GM04504 (cell line): ENCODE measurements around the gene TLDC2.
"Not testable (repeated sequence)": the region's sequence is repeated elsewhere in the genome, so short reads cannot be mapped to it uniquely, and the experiment has no call there.

ENCODE experiments used
- DNase-seq: peaks from one replicate; pipeline ENCODE4 v3.0.0-alpha.2; 2012; ENCODE audit warnings: low read depth

The TLDC2 gene

DNA sequence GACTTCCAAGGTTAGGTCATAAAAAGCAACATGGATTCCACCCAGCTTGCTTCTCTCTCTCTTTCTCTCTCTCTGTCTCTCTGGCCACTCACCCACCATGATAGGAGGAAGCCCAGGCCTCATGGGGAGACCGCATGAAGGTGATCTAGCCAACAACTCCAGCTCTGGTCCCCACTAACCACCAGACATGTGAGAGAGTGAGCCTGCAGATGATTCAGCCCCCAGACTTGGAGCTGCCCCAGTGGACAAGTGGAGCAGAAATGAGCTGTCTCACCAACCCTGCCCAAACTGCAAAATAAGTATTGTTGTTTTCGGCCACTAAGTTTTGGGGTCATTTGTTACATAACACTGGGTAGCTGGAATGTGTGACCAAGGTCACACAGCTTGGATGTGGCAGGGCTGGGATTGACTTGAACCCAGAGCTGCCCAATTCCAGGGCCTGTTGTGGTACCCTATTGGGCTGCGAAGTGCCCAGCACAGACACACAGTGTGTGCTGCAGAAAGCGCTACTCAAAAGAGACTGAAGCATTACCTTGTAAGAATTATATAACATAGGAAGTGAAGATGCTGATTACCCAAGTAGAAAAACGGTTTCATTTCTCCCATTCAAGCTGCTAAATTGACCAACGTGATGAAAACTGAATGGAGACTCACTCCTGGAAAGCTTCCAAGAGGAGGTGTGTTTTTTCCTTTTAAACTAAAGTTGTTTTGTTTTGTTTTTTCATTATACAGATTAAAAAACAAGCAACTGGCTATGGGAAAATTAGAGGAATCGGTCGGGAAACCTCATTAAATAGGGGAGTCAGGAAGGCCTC, 9.1 kb upstream of the TLDC2 start:
- DNase-seq = no peak

DNA sequence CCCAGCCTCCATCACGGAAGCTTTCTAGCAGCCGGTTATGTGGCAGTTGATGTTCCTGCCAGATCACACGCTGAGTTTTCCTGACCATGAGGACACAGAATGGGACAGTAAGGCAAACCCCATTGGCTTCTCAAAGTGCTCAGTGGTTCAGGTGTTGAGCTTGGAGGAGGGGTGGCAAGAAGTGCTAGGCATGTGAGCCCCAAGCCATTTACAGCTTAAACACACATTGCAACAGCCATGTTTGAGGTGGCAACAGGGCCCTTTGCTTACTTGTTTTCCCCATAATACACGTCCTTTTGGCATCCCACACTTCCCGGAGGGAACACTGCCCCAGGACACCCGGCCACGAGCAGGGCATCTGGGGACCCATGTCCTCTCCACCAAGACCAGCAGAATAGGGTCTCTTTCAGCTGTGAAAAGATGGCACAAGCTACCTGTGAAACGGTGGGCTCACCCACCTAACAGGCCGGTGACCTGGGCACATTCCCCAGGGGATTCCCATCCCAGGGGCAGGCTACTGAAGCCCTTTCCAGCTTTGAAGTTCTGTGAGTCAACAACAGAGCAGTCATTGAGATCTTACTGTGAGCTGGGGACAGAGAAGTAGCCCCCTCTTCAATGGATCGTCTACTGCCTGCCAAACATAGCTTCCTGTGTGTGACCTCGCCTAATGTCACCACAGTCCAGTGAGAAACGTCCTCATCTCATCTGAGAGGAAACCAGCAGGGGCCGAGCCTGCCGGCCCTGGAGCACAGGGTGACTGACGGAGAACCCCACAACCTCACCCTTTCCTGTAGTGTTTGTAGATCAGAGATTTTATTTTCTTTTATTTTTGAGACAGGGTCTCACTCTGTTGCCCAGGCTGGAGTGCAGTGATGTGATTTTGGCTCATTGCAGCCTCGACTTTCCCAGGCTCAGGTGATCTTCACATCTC, 4.0 kb upstream of the TLDC2 start:
- DNase-seq = no peak

DNA sequence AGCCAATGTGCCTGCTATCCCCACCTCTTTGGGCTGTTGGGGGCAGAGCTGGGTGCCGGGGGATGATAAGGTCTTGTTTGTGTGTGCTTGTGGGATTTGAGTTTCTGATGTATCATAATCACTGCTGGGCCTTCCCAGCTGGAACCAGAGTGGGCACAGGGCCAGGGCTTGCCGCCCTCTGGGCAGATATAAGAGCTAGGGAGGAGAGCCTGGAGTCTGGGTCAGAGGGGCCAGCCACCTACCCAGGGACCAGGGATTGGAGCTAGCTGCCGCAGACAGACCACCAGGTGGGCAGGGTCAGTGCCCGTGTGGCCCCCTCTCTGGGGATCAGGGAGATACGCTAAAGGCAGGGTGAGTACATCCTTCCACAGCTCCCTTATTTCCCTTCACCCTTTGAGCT, 3.1 kb upstream of the TLDC2 start:
- no peak for DNase-seq

DNA sequence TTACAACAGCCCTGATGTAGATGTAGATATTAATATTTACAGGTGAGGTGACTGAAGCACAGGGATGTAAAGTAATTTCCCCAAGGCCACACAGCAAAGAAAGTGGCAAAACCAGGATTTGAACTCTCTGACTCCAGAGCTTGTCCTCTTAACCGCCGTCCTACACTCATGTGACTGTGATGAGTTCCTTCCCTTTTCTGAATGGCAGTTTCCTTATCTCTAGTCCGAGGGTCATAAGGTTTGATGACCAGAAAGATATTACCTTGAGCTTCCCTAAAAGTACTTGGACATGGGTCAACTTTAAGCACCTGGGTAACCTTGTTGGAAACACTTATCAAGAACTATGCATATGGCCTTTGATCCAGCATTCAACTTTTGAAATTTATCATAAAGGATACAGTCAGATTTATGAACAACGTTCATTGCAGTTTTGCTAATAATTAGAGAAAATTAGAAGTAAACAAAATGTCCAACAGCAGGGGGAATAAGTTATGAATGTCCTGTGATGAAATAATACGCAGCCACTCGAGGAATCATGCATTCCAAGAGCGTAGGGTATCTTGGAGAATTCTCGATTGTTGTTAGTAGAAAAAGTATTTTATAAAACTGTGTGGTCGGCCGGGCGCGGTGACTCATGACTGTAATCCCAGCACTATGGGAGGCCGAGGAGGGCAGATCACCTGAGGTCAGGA, 2.3 kb upstream of the TLDC2 start:
- no peak for DNase-seq

DNA sequence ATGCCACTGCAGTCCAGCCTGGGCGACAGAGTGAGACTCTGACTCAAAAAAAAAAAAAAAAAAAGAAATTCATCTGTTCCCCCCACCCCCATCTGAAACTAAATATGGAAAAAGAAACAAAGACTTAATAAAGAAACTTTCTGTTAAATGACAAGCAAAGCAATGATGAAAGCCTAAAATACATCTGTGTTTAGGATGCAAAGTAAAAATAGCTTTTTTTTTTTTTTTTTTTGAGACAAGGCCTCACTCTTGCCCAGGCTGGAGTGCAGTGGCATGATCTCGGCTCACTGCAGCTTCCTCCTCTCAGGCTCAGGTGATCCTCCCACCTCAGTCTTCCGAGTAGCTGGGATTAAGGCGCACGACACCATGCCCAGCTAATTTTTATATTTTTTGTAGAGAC, 845 bp upstream of the TLDC2 start:
- DNase-seq = not testable (repeated sequence)

DNA sequence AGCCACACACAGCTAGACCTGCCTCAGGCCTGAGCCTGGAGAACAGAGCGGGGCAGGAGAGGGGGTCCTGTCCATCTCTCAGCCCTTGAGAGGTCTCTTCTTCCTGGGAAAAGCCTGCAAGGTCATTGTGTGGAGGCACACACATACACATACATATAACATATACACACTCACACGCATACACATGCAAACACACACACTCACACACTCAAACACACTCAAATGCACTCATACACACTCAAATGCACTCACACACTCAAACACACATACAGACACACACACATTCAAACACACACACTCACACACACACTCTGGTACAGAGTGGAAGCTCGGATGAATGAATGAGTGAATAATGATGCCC, 515 bp downstream of the TLDC2 start:
- no peak for DNase-seq

DNA sequence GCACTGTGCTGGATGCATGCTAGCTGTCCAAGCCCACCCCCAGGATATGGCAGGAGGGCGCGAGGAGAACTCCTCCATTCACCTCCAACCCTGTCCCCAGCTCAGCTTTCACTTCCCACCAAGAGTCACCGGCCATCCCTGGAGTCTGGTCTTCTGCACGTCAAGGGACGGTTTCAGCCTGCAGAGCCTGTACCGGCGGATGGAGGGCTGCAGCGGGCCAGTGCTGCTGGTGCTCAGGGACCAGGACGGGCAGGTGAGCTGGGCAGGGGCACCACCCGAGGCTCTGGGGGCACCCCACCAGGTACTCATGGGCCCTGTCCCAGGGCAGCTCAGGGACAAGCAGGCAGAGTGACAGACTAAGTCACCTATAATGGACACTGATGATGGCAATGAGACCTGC, 3.0 kb downstream of the TLDC2 start:
- DNase-seq = no peak

DNA sequence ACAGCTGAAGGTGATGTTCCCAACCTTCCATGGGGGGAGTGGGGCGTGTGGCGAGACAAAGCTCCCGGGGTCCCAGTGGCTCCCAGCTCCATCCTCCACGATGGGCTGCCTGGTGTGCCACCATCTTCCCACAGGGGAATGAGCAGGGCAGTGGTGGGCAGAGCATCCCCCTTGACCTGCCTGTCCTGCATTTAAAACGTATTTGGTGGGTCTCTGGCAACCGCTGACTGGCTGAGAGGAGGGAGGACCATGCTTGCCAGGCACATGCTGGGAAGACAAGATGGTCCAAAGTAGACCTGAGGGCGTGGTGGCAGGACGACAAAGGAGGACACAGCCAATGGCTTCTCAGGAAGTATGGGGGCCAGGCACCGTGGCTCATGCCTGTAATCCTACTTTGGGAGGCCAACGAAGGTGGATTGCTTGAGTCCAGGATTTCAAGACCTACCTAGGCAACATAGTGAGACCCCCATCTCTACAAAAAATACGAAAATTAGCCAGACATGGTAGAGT, 4.9 kb downstream of the TLDC2 start:
- no peak for DNase-seq

DNA sequence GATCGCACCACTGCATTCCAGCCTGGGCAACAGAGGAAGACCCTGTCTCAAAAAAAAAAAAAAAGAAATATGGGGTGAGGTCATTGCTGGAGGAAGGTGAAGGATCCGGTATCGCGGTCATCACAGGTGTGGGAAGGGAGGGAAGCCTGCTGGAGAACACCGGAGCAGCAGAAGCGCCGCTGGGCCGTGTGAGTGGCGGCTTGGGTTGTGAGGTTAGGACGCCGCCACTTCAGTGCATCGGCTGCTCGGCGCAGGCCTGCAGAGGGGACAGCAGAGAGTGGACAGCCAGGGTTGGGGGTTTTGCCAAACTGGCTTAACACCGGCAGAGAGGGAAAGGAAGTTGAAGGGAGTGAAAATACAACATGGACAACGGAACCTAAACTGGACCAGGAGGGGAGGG, 5.4 kb downstream of the TLDC2 start:
- DNase-seq = no peak

DNA sequence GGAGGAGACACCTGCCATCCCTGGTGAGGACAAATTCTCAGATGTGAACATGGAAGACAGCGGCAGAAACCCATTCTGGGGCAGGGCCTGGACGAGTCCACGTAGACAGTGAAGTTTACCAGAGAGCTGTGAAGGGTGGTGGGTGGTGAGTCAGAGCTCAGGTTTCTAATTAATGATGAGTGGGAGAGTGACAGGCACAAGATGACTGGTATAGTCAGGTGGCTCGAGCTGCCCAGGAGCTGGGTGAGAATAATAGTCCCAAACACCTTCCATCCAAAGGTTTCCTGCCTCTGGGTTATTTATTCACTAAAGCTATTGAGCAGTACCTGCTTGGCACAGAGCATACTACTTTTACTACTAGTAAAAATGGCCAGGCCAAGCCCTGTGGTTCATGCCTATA, 6.0 kb downstream of the TLDC2 start:
- DNase-seq = no peak

DNA sequence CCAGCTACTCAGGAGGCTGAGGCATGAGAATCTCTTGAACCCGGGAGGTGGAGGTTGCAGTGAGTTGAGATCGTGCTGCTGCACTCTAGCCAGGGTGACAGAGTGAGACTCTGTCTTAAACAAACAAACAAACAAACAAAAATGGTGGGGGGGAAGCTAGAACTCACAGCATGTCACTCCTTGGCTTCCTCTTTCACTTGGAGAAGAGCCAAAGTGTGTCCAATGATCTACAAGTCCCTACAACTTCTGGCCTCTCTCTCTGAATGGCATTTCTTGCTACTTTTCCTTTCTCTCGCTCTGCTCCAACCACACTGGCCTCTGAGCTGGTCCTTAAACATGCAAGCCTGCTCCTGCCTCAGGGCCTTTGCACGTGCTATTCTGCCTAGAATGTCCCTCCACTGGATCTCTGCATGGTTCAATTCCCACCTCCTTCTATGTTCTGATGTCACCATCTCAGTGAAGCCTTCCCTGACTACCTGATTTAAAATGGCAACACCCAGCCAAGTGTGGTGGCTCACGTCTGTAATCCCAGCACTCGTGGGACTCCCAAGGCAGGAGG, 8.1 kb downstream of the TLDC2 start:
- no peak for DNase-seq

DNA sequence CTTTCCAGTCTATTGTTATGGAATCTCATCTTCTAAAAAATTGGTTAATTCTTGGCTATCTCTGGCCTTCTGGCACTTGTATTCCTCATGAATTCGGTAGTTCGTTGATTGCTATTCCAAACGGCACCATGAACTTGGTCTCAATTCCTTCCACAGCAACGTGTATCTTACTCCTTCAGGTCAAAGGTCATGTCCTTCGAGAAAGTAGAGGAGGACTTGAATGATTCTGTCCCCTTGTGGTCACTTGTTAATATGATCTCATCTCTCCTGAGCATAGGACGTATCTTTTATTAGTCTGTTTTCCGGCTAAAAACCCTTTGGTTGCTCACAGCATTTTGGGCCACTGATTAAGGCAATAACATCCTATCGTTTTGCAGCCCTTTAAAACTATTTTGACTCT, 9.4 kb downstream of the TLDC2 start:
- no peak for DNase-seq

DNA sequence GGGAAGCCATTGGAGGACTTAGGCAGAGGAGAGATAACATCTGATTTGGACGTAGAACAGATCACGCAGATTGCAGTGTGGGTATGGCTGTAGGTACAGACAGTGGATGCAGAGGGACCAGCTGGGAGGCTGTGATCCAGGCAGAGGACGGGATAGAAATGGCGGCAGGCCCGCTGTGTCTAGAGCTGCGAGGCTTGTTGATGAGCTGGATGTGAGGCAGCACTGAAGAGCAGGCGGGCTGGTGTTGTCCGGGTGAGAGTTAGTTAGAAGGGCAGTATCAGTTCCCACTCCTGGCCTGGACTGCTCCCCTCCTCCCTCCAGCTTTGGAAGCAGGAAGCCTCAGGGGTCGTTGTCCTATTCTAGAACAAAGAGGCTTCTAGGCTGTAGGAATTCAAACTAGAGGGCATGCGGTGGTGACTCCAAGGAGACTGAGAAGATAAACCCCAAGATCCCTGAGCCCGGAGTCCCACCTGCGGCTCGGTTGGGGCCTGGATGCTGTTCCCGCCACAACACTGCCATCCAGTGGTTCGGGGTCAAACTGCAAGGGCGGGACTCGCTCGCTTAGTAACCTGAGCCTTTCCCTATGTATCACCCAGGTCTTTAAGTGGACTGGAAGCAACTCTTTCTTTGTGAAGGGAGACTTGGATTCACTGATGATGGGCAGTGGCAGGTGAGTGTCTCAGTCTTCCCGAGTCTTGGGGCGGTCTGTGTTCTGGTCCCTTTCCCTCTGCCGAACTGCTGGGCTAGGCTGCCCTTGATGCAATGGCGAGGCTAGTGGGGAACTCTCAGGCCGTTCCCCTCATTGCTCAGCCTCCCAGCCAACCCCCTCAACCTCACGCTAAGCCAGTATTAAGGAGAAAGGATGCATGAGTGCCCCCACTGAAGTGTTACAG, 11.2 kb downstream of the TLDC2 start:
- no peak for DNase-seq

DNA sequence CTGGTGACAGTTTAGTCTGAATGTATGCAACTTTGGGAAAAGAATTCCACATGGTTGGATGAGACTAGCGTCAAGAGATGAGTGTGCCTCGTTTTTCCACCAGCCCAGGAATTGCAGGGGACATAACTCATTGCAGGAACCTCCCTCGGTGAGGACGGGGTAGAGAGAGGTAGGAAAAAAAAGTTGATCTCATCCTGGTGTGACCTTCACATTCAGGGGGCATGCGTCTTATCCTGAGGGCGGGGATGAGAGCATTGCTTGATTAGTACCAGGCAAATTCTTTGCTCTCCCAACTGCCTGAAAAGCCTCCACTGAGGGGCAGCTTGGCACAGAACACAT, 11.8 kb downstream of the TLDC2 start:
- no peak for DNase-seq

DNA sequence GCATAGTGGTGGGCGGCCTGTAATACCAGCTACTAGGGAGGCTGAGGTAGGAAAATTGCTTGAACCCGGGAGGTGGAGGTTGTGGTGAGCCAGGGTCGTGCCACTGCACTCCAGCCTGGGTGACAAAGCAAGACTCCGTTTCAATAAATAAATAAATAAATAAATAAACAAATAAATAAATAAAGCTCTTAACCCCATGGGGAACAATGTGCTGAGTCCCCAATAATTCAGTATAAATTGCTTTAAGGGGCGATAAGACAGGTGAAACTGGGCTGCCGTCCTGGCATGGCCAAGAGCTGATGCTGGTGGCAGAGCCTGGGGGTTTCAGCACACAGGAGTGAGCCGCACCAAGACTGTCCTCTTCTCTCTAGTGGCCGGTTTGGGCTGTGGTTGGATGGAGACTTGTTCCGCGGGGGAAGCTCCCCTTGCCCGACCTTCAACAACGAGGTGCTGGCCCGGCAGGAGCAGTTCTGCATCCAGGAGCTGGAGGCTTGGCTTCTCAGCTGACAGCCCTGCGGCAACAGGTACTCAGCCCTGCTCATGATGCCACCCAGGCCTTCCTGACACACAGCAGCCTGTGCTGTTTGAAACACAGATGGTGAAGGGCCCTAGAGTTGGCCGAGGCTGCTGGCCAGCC, 13.1 kb downstream of the TLDC2 start:
- no peak for DNase-seq

DNA sequence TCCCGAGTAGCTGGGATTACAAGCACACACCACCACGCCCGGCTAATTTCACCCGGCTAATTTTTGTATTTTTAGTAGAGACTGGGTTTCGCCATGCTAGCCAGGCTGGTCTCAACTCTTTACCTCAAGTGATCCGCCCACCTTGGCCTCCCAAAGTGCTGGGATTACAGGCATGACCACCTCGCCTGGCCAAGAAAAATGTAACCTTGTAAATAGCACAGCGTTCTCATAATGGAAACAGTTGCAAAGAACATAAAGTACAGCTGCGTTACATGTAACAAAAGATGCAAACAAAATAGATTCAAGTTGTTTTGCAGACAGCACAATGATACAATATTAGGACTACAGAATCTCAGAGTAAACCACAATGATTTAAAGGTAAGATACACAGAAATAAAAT, 14.6 kb downstream of the TLDC2 start:
- no peak for DNase-seq

DNA sequence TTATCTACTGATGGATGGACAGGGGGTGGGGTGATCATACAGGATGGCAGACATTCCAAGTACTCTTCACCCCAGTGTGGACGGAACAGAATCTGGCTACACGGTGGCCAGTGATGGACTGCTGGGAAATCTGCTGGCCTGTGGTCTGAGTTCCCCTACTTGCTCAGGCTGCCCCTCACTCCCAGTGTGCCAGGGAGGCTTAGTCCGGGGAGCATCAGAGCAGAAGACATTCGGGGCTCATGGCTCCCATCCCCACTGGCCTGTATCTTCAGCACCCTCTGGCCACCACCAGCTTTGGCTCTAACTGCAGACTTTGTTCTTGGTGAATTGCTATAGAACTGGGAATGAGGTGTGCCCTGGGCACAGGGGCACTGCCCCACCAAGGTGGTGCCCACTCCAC, 15.3 kb downstream of the TLDC2 start:
- DNase-seq = no peak

DNA sequence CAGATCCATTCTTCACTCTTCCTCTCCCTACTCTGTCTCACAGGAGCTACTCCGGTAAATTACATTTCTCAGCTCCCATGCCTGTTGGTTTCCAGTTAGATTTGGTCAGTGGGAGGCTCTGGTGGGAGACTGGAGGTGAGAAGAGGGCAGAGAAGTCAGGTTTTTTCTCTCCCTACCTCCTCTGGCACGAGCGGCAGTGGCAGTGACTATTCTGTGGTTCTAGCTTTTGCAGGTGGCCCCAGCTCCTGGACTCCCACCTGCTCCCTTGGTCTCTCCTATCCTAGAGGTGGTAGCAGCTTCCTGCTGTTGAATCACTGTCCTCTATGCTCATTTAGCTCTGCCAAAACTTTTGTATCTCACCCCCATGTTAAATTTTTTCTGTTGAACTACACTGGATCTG, 17.9 kb downstream of the TLDC2 start:
- DNase-seq = no peak

DNA sequence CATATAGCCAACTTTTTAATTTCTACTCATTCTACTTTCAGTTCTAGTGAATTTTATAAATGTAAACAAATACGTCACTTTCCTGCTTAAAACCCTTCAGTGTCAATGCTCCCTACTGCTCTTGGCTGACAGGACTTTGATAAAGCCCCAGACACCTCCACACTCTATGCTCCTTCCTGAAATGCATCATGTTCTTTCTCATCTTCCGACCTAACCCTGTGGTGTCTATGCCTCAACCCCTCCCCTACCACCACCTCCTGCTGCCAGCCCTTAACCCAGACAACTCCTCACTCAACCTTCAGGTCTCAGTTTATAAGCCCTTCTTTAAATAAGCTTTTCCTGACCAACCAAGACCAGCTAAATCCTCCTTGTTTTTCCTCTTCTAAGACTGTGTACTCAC, 19.1 kb downstream of the TLDC2 start:
- DNase-seq = no peak

DNA sequence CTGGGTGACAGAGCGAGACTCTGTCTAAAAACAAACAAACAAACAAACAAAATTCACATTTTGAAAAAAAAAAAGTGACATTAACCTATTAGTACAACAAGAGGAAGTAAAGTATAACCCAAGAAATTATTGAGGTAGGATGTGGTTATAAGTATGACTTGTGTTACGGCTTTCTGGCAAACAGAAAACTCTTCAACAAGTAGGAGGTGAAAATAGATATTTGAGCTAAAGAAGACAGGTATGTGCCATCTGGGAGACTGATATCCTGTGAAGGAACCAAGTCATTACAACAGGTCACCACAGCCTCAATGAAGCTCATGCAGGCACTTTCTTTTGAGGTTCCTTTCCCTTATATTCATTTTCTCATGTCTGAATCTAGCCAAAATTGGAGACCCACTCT, 28.8 kb downstream of the TLDC2 start:
- DNase-seq = no peak

DNA sequence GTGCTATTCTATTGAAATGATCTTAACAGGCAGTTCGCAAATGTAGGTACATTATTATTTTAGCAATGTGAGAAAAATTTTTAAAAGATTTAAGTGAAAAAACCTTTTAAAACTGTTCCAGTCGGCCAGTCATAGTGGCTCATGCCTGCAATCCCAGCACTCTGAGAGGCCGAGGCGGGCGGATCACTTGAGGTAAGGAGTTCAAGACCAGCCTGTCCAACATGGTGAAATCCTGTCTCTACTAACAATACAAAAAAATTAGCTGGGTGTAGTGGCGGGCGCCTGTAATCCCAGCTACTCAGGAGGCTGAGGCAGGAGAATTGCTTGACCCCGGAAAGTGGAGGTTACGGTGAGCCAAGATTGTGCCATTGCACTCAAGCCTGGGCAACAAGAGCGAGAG, 29.6 kb downstream of the TLDC2 start:
- not testable (repeated sequence) for DNase-seq
